CD14-positive monocyte (primary cell): ENCODE results near the gene CYP2W1. TPM values are rescaled to one million over a fixed set of nuclear protein-coding genes. Genes with fewer than 3 reads are reported as not detected.

ENCODE experiments used
- DNase-seq, 3 donors: peaks; one replicate each; pipeline ENCODE4 v3.0.0-alpha.2; 2011 to 2022
- H2AFZ ChIP-seq: 2 replicates; pipeline ENCODE4 v1.6.0; 2012; ENCODE audit warnings: mild to moderate bottlenecking, low read depth, low read length, inconsistent platforms; ENCODE audit not compliant: insufficient read depth, poor library complexity, severe bottlenecking
- H3K27ac ChIP-seq, 2 donors: 1 replicate in 1 of 2; 2 replicates in 1 of 2; pipeline ENCODE4 v1.5.1; 2012 to 2013; ENCODE audit warnings: low read length in 2 of 2, control low read depth in 1 of 2, inconsistent platforms in 1 of 2, low read depth in 1 of 2, mild to moderate bottlenecking in 1 of 2
- H3K27me3 ChIP-seq, 2 donors: one replicate each; pipeline versions ENCODE4 v1.6.0 to v1.6.1; 2011 to 2013; ENCODE audit warnings: low read length in 2 of 2; ENCODE audit not compliant: control insufficient read depth in 2 of 2, insufficient read depth in 2 of 2
- H3K36me3 ChIP-seq, 2 donors: replicated peaks in 1 of 2; 1 replicate in 1 of 2; 2 replicates in 1 of 2; pipeline versions ENCODE4 v1.5.1 to v1.6.1; 2012 to 2013; ENCODE audit warnings: low read length in 2 of 2, control low read depth in 1 of 2, inconsistent platforms in 1 of 2, mild to moderate bottlenecking in 1 of 2; ENCODE audit not compliant: insufficient read depth in 2 of 2, control insufficient read depth in 1 of 2
- H3K4me1 ChIP-seq, 2 donors: 1 replicate in 1 of 2; 2 replicates in 1 of 2; pipeline versions ENCODE4 v1.5.1 to v1.6.1; 2012 to 2013; ENCODE audit warnings: low read length in 2 of 2, control low read depth in 1 of 2, inconsistent platforms in 1 of 2, mild to moderate bottlenecking in 1 of 2, moderate library complexity in 1 of 2; ENCODE audit not compliant: insufficient read depth in 2 of 2, control insufficient read depth in 1 of 2
- H3K4me2 ChIP-seq: replicated peaks from 2 replicates; pipeline ENCODE3; 2012; ENCODE audit warnings: low read length, moderate library complexity, mild to moderate bottlenecking; ENCODE audit not compliant: poor library complexity, severe bottlenecking; ENCODE audit errors: extremely low read depth
- H3K4me3 ChIP-seq, 3 experiments: fragments of 200-600 bp in 1 of 3; sonication (generic) in 1 of 3; replicated peaks in 1 of 3; 1 replicate in 2 of 3; 2 replicates in 1 of 3; pipeline ENCODE4 v1.5.1; 2011 to 2013; ENCODE audit warnings: low read length in 3 of 3, mild to moderate bottlenecking in 3 of 3, control low read depth in 2 of 3, low read depth in 2 of 3, inconsistent platforms in 1 of 3, moderate library complexity in 1 of 3
- H3K79me2 ChIP-seq: 2 replicates; pipeline ENCODE4 v1.6.0; 2012; ENCODE audit warnings: mild to moderate bottlenecking, control low read depth, inconsistent platforms, low read length, moderate library complexity; ENCODE audit not compliant: insufficient read depth
- H3K9ac ChIP-seq: 2 replicates; pipeline ENCODE4 v1.6.0; 2017; ENCODE audit warnings: low read length, mild to moderate bottlenecking; ENCODE audit not compliant: insufficient read depth, poor library complexity, severe bottlenecking
- H3K9me3 ChIP-seq, 2 donors: replicated peaks in 1 of 2; 1 replicate in 1 of 2; 2 replicates in 1 of 2; pipeline versions ENCODE4 v1.5.1 to v1.6.1; 2012 to 2013; ENCODE audit warnings: low read length in 2 of 2, control low read depth in 1 of 2; ENCODE audit not compliant: control insufficient read depth in 1 of 2, insufficient read depth in 1 of 2
- H4K20me1 ChIP-seq: 2 replicates; pipeline ENCODE4 v1.6.0; 2012; ENCODE audit warnings: mild to moderate bottlenecking, low read length, control low read depth, moderate library complexity; ENCODE audit not compliant: insufficient read depth
- H3K27ac Mint-ChIP-seq, 7 donors: one replicate each; pipeline ENCODE4 v1.8.0; 2020; ENCODE audit warnings: mild to moderate bottlenecking in 7 of 7, mixed read lengths in 7 of 7, moderate library complexity in 6 of 7, inconsistent platforms in 2 of 7
- H3K27me3 Mint-ChIP-seq, 3 donors: one replicate each; pipeline ENCODE4 v1.8.0; 2021 to 2022; ENCODE audit warnings: low read depth in 3 of 3, mild to moderate bottlenecking in 3 of 3, mixed read lengths in 3 of 3, moderate library complexity in 3 of 3, inconsistent platforms in 1 of 3
- H3K36me3 Mint-ChIP-seq, 2 donors: one replicate each; pipeline ENCODE4 v1.8.0; 2020; ENCODE audit warnings: mixed read lengths in 2 of 2, inconsistent platforms in 1 of 2, mild to moderate bottlenecking in 1 of 2
- H3K4me1 Mint-ChIP-seq: one replicate; pipeline ENCODE4 v1.8.0; 2020; ENCODE audit warnings: mild to moderate bottlenecking, mixed read lengths
- H3K4me3 Mint-ChIP-seq, 2 donors: one replicate each; pipeline ENCODE4 v1.8.0; 2020; ENCODE audit warnings: mild to moderate bottlenecking in 2 of 2, mixed read lengths in 2 of 2, moderate library complexity in 1 of 2
- H3K9me3 Mint-ChIP-seq, 7 donors: one replicate each; pipeline ENCODE4 v1.8.0; 2020 to 2022; ENCODE audit warnings: mixed read lengths in 7 of 7, mild to moderate bottlenecking in 6 of 7, moderate library complexity in 6 of 7, inconsistent platforms in 2 of 7
- CTCF ChIP-seq: fragments of 200-600 bp; IDR thresholded peaks from one replicate; pipeline ENCODE4 v1.8.0; 2022; ENCODE audit warnings: antibody characterized with exemption, mild to moderate bottlenecking
- WGBS: methylation state at CpG from one replicate; pipeline ENCODE4 v1.1.5; 2013; ENCODE audit warnings: missing lambda C conversion rate; ENCODE audit not compliant: insufficient coverage; 5-methylcytosine and 5-hydroxymethylcytosine counted together
- intact Hi-C, 2 donors: fragments of 100-400 bp; cut with micrococcal nuclease; formaldehyde crosslinking; loops; one replicate each; pipeline versions ENCODE4 v1.15.0 to v1.15.1; 2023
- polyA plus RNA-seq, 3 donors: library from polyadenylated mRNA; depleted of rRNA in 1 of 3; unstranded in 2 of 3; stranded (reverse) in 1 of 3; fragments of 300-500 nt in 2 of 3; fragments of >200 nt in 1 of 3; fragmentation: Illumina TruSeq in 2 of 3; gene quantifications; 1 replicate in 2 of 3; 2 replicates in 1 of 3; pipeline ENCODE4 v1.2.3, GENCODE V29; 2012 to 2021

CYP2W1 gene
- polyA plus RNA-seq, 3 donors, result not detected

DNA sequence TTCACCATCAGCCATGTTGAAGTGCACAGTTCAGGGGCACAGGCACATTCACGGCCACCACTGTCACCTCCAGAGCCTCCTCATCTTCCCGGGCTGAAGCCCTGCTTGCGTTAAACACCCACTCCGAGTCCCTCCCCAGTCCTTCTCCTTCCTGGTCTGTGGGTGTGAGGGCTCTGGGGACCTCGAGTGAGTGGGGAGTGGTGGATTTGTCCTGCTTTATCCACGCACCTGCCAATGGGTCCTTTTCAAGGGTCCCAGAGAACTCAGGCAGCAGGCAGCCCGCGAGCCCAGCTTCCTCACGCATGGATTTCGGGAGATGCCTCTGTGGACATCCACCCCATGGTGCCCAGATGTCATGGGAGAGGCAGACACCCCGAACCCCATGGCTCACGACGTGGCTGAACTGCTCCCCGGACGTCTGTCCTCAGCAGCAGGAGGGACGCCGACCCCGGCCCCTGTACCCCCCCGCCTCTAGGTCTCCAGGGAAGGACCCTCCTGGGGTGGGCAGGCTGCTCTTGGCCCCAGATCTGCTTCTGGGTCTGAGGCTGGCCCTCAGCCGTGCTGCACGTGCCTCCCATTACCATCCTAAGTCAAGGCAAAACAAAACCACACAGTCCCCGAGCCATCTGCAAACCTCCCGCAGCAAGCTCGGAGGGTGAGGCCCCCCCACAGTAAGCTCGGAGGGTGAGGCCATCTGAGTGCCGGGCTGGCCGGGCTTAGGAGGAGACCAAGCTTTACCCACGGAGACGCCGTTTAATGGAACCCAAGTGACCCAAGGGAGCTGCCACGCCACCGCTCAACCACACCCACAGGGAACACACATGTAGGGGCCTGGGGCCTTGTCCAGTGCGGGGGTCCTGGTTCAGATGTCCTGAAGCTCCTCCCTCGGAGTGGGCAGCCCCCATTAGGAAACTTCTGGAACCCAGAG, 9.0 kb downstream of the CYP2W1 start:
- no peaks in the 10 kb centered on the region for H3K79me2 ChIP-seq
- Mint-ChIP-seq H3K27me3 (peaks cover 7 to 38% (median 8%) of the 10 kb centered on the region in 3 donors), H3K4me3 (no peak overlapping the region), H3K27ac (no peak overlapping the region), H3K36me3 (peaks cover 3 to 4% of the 10 kb centered on the region in 2 donors), H3K9me3 (peaks cover 0 to 2% (median 0%) of the 10 kb centered on the region in 7 donors), H3K4me1 (peaks cover 7% of the 10 kb centered on the region)
- no peak overlapping the region for H3K27ac ChIP-seq
- no peak overlapping the region for H3K4me2 ChIP-seq
- H4K20me1 ChIP-seq, result no peaks in the 10 kb centered on the region
- H3K27me3 ChIP-seq, result peaks cover 0 to 13% of the 10 kb centered on the region in 2 donors
- no peaks in the 10 kb centered on the region for H3K36me3 ChIP-seq
- WGBS, result 95% methylated on average over 27 of the region's 34 CpGs
- H3K4me1 ChIP-seq, result peaks cover 5 to 10% of the 10 kb centered on the region in 2 donors
- DNase-seq, result no peak
- intact Hi-C loops, result loop anchor here in 1 of 2 donors (5.0 kb wide), 1 partner anchor 185 kb away; no protein-coding TSS in a partner anchor
- no peaks in the 10 kb centered on the region for H3K9me3 ChIP-seq
- no peak overlapping the region for H3K9ac ChIP-seq
- TF ChIP-seq CTCF, result no peak
- no peak overlapping the region for H2AFZ ChIP-seq
- no peak overlapping the region for H3K4me3 ChIP-seq

DNA sequence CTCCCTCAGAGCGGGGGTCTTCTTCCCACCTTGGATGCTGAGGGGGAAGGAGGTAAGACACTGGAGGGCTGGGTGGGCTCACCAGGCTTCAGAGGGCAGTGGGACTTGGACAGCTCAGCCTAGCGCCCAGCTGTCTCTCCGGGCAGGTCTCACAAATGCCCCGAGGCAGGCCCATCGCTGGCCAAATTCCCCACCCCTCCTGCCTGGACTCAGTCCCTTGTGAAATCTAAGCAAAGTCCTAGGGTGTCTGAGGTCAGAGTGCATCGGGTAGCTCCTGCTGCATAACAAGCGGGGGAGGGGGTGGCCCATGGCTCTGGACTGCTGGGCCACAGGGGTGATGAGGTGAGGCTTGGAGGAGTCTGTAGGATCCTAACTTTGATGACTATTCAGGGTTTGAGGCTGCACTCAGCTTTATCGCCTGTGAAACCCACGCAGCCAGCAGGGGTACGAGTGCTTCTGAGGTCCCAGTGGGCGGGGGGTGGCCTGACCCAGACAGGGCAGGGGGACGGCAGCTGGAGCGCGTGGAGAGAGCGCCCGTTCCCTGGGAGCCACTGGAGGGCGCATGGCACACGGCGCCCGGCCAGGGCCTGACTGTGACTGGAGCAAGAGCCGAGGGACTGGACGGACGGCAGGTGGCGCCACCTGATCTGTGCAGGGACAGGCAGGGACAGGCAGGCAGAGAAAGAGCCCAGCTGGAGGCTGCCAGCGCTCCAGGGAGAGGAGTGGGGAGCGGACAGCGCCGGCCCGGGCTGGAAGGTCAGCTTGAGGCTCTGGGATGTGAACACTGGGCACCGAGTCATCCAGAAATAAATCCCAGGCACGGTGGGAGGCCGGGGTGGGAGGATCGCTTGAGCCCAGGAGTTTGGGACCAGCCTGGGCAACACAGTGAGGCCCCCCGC, 10.0 kb downstream of the CYP2W1 start:
- Mint-ChIP-seq H3K27ac (no peak overlapping the region), H3K4me3 (no peak overlapping the region), H3K9me3 (peaks cover 0 to 2% (median 0%) of the 10 kb centered on the region in 7 donors), H3K4me1 (peaks cover 7% of the 10 kb centered on the region), H3K27me3 (peaks cover 7 to 30% (median 10%) of the 10 kb centered on the region in 3 donors), H3K36me3 (peaks cover 7 to 12% of the 10 kb centered on the region in 2 donors)
- Histone ChIP-seq H3K4me3 (no peak overlapping the region), H3K4me1 (peaks cover 5 to 10% of the 10 kb centered on the region in 2 donors), H3K27me3 (peaks cover 0 to 8% of the 10 kb centered on the region in 2 donors), H4K20me1 (no peaks in the 10 kb centered on the region), H3K4me2 (no peak overlapping the region), H3K9me3 (no peaks in the 10 kb centered on the region), H2AFZ (no peak overlapping the region), H3K9ac (no peak overlapping the region), H3K27ac (no peak overlapping the region), H3K79me2 (no peaks in the 10 kb centered on the region), H3K36me3 (peaks cover 0 to 3% of the 10 kb centered on the region in 2 donors)
- WGBS, result 7% methylated on average over 26 of the region's 34 CpGs
- peak; percentile 99 for TF ChIP-seq CTCF
- intact Hi-C loops, result loop anchor here in 1 of 2 donors (1.0 to 5.0 kb wide), 2 partner anchors 72 to 184 kb away; no protein-coding TSS in a partner anchor
- peak; percentile 91 to 95 (median 92) for DNase-seq
